HepG2 (cell line): ENCODE data around the gene TMEM141. TPM values are rescaled to one million over a fixed set of nuclear protein-coding genes. Genes with fewer than 3 reads are reported as not detected.
A peak's percentile ranks its signal among the peaks of the same experiment; 100 is the strongest.

Source experiments
- ARID3A ChIP-seq: IDR thresholded peaks from 2 replicates; pipeline ENCODE4 v1.6.1; 2012; ENCODE audit warnings: low read depth, low read length, improper control_type of control experiment
- FOSL2 ChIP-seq: sonication (generic); formaldehyde crosslinking; IDR thresholded peaks from 2 replicates; pipeline ENCODE4 v1.4.0; 2020; ENCODE audit warnings: missing genetic modification reagents
- GRHL1 ChIP-seq: sonication (generic); formaldehyde crosslinking; conservative IDR thresholded peaks from 2 replicates; pipeline ENCODE4 v1.8.0; 2022; ENCODE audit warnings: missing genetic modification reagents
- IRF2 ChIP-seq: IDR thresholded peaks from 2 replicates; pipeline ENCODE4 v1.6.1; 2018; ENCODE audit warnings: missing genetic modification reagents, missing compliant biosample characterization
- PHF8 ChIP-seq: sonication (generic); formaldehyde crosslinking; IDR thresholded peaks from 2 replicates; pipeline ENCODE4 v1.5.0; 2020; ENCODE audit warnings: missing genetic modification reagents
- POLR2G ChIP-seq: fragments of 200-400 bp; formaldehyde crosslinking; IDR thresholded peaks from 2 replicates; pipeline ENCODE4 v1.6.1; 2018; ENCODE audit warnings: mild to moderate bottlenecking, low read depth, low read length, moderate library complexity
- SIX4 ChIP-seq: sonication (generic); formaldehyde crosslinking; IDR thresholded peaks from 2 replicates; pipeline ENCODE4 v1.4.0; 2020; ENCODE audit warnings: missing genetic modification reagents
- SMC3 ChIP-seq: IDR thresholded peaks from 2 replicates; pipeline ENCODE4 v1.6.1; 2011; ENCODE audit warnings: low read length, improper control_type of control experiment
- THAP11 ChIP-seq: IDR thresholded peaks from 2 replicates; pipeline ENCODE4 v1.6.1; 2016; ENCODE audit warnings: missing biosample characterization, missing genetic modification reagents
- ZBTB34 ChIP-seq: sonication (generic); formaldehyde crosslinking; IDR thresholded peaks from 2 replicates; pipeline ENCODE4 v1.8.0; 2022; ENCODE audit warnings: mild to moderate bottlenecking, missing genetic modification reagents
- ZHX1 ChIP-seq: sonication (generic); formaldehyde crosslinking; IDR thresholded peaks from 2 replicates; pipeline ENCODE4 v1.8.1; 2022; ENCODE audit warnings: low read depth, mild to moderate bottlenecking, missing genetic modification reagents
- ZNF121 ChIP-seq: sonication (generic); formaldehyde crosslinking; IDR thresholded peaks from 2 replicates; pipeline ENCODE4 v1.5.0; 2020; ENCODE audit warnings: mild to moderate bottlenecking, missing genetic modification reagents
- ZNF512B ChIP-seq: sonication (generic); formaldehyde crosslinking; IDR thresholded peaks from 2 replicates; pipeline ENCODE4 v1.5.1; 2020; ENCODE audit warnings: missing genetic modification reagents, mild to moderate bottlenecking, borderline replicate concordance
- ZNF574 ChIP-seq: sonication (generic); formaldehyde crosslinking; IDR thresholded peaks from 2 replicates; pipeline ENCODE4 v1.4.0; 2020; ENCODE audit warnings: missing genetic modification reagents
- ZSCAN31 ChIP-seq: sonication (generic); formaldehyde crosslinking; IDR thresholded peaks from 2 replicates; pipeline ENCODE4 v1.5.0; 2020; ENCODE audit warnings: low read depth, mild to moderate bottlenecking, missing genetic modification reagents
- polyA plus RNA-seq, 8 experiments: library from polyadenylated mRNA; depleted of rRNA in 3 of 8; stranded (reverse) in 7 of 8; unstranded in 1 of 8; fragments of >200 nt; fragmentation: Illumina TruSeq in 4 of 8; extraction: Trizol in 4 of 8; gene quantifications; 2 replicates each; pipeline versions ENCODE4 v1.2.1 to v1.2.3, GENCODE V29; 2011 to 2016; ENCODE audit warnings: low read depth in 4 of 8, missing spikeins in 1 of 8, mixed read lengths in 1 of 8; ENCODE audit not compliant: insufficient read depth in 1 of 8
- total RNA-seq, 5 experiments: library from RNA; depleted of rRNA; stranded (reverse); fragments of >200 nt; fragmentation: Illumina TruSeq; extraction: Trizol; gene quantifications; 2 replicates each; pipeline ENCODE4 v1.2.3, GENCODE V29; 2016; ENCODE audit warnings: low read depth in 1 of 5

TMEM141 gene
- total and polyA plus RNA-seq, 2 of the 13 experiments (the other 11 are each of a cell fraction or from before 2014, with no cell fraction given) = 81.0 to 202 TPM

- TF ChIP-seq ZNF512B (CRISPR knock-in tag) (peak; percentile 54; the same call in 1 of the 2 replicates), THAP11 (CRISPR knock-in tag) (peak; percentile 33; the same call in 1 of the 2 replicates), ZNF574 (CRISPR knock-in tag) (peak; percentile 43; the same call in 1 of the 2 replicates), ZSCAN31 (CRISPR knock-in tag) (peak; percentile 67; the same call in 1 of the 2 replicates), SMC3 (peak; percentile 54), ZBTB34 (CRISPR knock-in tag) (peak; percentile 52; the same call in 1 of the 2 replicates), PHF8 (peak; percentile 32; the same call in 1 of the 2 replicates), GRHL1 (no peak), POLR2G (peak; percentile 69), SIX4 (no peak), ZNF121 (CRISPR knock-in tag) (no peak), FOSL2 (no peak), IRF2 (CRISPR knock-in tag) (0 out of 2 replicates have a peak, but pooled peaks have one; percentile 22), ZHX1 (CRISPR knock-in tag) (no peak), ARID3A (peak; percentile 74)
Measured at GRCh38 chr9:136787690-136788400, 3.3 kb upstream of the TMEM141 start (continued).
